Gastrocnemius medialis (tissue), 4 donors: ENCODE measurements around the gene GAS7.

Experiments used
- CTCF ChIP-seq, 5 experiments: fragments of 450-650 bp in 3 of 5; fragments of 200-600 bp in 2 of 5; sonication (generic) in 2 of 5; IDR thresholded peaks in 4 of 5; conservative IDR thresholded peaks in 1 of 5; 1 replicate in 4 of 5; 2 replicates in 1 of 5; pipeline ENCODE4 v1.5.1; 2016 to 2019; ENCODE audit warnings: antibody characterized with exemption in 5 of 5, mild to moderate bottlenecking in 3 of 5, moderate library complexity in 3 of 5
- POLR2A ChIP-seq, 2 donors: fragments of 450-650 bp; IDR thresholded peaks; one replicate each; pipeline ENCODE4 v1.6.1; 2017; ENCODE audit warnings: antibody characterized with exemption in 2 of 2, mild to moderate bottlenecking in 2 of 2, moderate library complexity in 2 of 2

GRCh38 chr17:10083864-10084263 is 114.5 kb downstream of the GAS7 start:
- TF ChIP-seq CTCF (IDR thresholded peaks at IDR 0.05 in 4 of 5, conservative IDR thresholded peaks at IDR 0.05 in 1 of 5) (no peak), POLR2A (IDR thresholded peaks at IDR 0.05) (no peak)
